ENCODE measurements around the gene KIFAP3. TPM values are rescaled to one million over a fixed set of nuclear protein-coding genes. Genes with fewer than 3 reads are reported as not detected.

The KIFAP3 gene
- total RNA-seq, 4 donors from 2014 or later = 18.5 to 34.0 (median 21.9) TPM

GRCh38 chr1:170049176-170049800 lies 25.2 kb downstream of the KIFAP3 start:
- no peak overlapping the region for H3K4me3 ChIP-seq
- H3K27me3 ChIP-seq = no peaks in the 10 kb centered on the region
- H3K4me1 ChIP-seq = no peaks in the 10 kb centered on the region
- no peaks in the 10 kb centered on the region for H3K9me3 ChIP-seq
- no peak for DNase-seq (ENCODE audit: low spot score in 2 of 2)
- peaks cover 25% of the 10 kb centered on the region for H3K36me3 ChIP-seq
- TF ChIP-seq CTCF (IDR thresholded peaks at IDR 0.05) (no peak), POLR2A (IDR thresholded peaks at IDR 0.05) (no peak), POLR2AphosphoS5 (IDR thresholded peaks at IDR 0.05) (no peak), EP300 (IDR thresholded peaks at IDR 0.05) (no peak)
- 80% methylated on average over 3 of the region's 3 CpGs for WGBS
- H3K27ac ChIP-seq = no peak overlapping the region

GRCh38 chr1:170048515-170048914 lies 26.0 kb downstream of the KIFAP3 start:
- DNase-seq (ENCODE audit: low spot score in 2 of 2) = no peak
- Histone ChIP-seq H3K27me3 (no peaks in the 10 kb centered on the region), H3K9me3 (no peaks in the 10 kb centered on the region), H3K27ac (no peak overlapping the region), H3K4me1 (no peaks in the 10 kb centered on the region), H3K4me3 (no peak overlapping the region), H3K36me3 (peaks cover 31% of the 10 kb centered on the region)
- TF ChIP-seq EP300 (IDR thresholded peaks at IDR 0.05) (no peak), CTCF (IDR thresholded peaks at IDR 0.05) (no peak), POLR2A (IDR thresholded peaks at IDR 0.05) (no peak), POLR2AphosphoS5 (IDR thresholded peaks at IDR 0.05) (no peak)
- 92% methylated on average over 2 of the region's 7 CpGs for WGBS

- peaks cover 40% of the 10 kb centered on the region for H3K36me3 ChIP-seq
- TF ChIP-seq POLR2A (IDR thresholded peaks at IDR 0.05) (no peak), POLR2AphosphoS5 (IDR thresholded peaks at IDR 0.05) (no peak), EP300 (IDR thresholded peaks at IDR 0.05) (no peak), CTCF (IDR thresholded peaks at IDR 0.05) (no peak)
- H3K9me3 ChIP-seq = no peaks in the 10 kb centered on the region
- H3K4me3 ChIP-seq = no peak overlapping the region
- no peak for DNase-seq (ENCODE audit: low spot score in 2 of 2)
- no peak overlapping the region for H3K27ac ChIP-seq
- H3K27me3 ChIP-seq = no peaks in the 10 kb centered on the region
- no peaks in the 10 kb centered on the region for H3K4me1 ChIP-seq
Measured at GRCh38 chr1:170044187-170044586, 30.3 kb downstream of the KIFAP3 start.

- H3K36me3 ChIP-seq = peaks cover 45% of the 10 kb centered on the region
Measured at GRCh38 chr1:170041423-170042192, 32.9 kb downstream of the KIFAP3 start.

More at GRCh38 chr1:170041423-170042192, 32.9 kb downstream of the KIFAP3 start:
- H3K27me3 ChIP-seq = no peaks in the 10 kb centered on the region
- no peak overlapping the region for H3K4me3 ChIP-seq
- TF ChIP-seq POLR2A (IDR thresholded peaks at IDR 0.05) (no peak), CTCF (IDR thresholded peaks at IDR 0.05) (no peak), EP300 (IDR thresholded peaks at IDR 0.05) (no peak), POLR2AphosphoS5 (IDR thresholded peaks at IDR 0.05) (no peak)
- H3K4me1 ChIP-seq = no peaks in the 10 kb centered on the region
- no peaks in the 10 kb centered on the region for H3K9me3 ChIP-seq
- 92% methylated on average over 13 of the region's 14 CpGs for WGBS
- DNase-seq (ENCODE audit: low spot score in 2 of 2) = no peak
- H3K27ac ChIP-seq = no peak overlapping the region

Measured in suprapubic skin (tissue), 4 donors.